ENCODE data around the gene ANO1.

DNA sequence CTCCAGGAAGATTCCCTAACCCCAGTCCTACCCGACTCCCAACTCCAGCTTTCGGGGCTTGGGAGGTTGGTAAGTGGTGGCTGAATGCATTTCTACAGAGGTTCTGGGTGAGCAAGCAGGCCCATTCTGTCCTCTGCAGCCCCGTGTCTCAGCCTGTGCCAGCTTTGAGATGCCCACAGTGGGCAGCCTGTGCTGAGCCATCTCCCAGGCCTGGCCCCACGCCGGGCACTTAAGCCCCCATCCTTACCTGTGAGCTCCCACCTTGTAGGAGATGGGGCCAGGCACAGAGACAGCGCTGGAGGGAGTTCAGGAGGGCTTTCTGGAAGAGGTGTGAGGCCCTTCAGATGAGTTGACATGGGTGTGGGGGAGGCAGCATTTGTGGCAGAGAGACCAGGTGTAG, 54.5 kb downstream of the ANO1 start:
- TF ChIP-seq CTCF (IDR thresholded peaks at IDR 0.05), result no peak
- no peak for TF ChIP-seq POLR2A (IDR thresholded peaks at IDR 0.05)
